DOHH2 (cell line): ENCODE results near the gene KCNK17.

Experiments used
- H3F3A ChIP-seq: fragments of 200-600 bp; sonication (generic), shearing (Covaris generic); 2 replicates; pipeline ENCODE4 v1.6.0; 2016; ENCODE audit warnings: antibody characterized with exemption, mild to moderate bottlenecking; ENCODE audit not compliant: control insufficient read depth, insufficient read depth
- H3K27ac ChIP-seq: fragments of 200-600 bp; sonication (generic); 2 replicates; pipeline ENCODE4 v1.5.1; 2014; ENCODE audit warnings: low read depth, mild to moderate bottlenecking, low read length, moderate library complexity
- H3K27me3 ChIP-seq: fragments of 200-600 bp; sonication (generic); 2 replicates; pipeline ENCODE4 v1.6.1; 2014; ENCODE audit warnings: mild to moderate bottlenecking, low read length, mixed read lengths; ENCODE audit not compliant: control insufficient read depth
- H3K36me3 ChIP-seq: fragments of 200-600 bp; sonication (generic); 2 replicates; pipeline ENCODE4 v1.6.1; 2014; ENCODE audit warnings: mild to moderate bottlenecking, low read length, moderate library complexity, mixed read lengths; ENCODE audit not compliant: control insufficient read depth
- H3K4me1 ChIP-seq: fragments of 200-600 bp; sonication (generic); 2 replicates; pipeline ENCODE4 v1.6.1; 2014; ENCODE audit warnings: mild to moderate bottlenecking, low read length, mixed read lengths; ENCODE audit not compliant: control insufficient read depth
- H3K4me2 ChIP-seq: fragments of 200-600 bp; sonication (generic); 2 replicates; pipeline ENCODE4 v1.6.0; 2014; ENCODE audit warnings: mild to moderate bottlenecking, low read length, moderate library complexity
- H3K4me3 ChIP-seq: fragments of 200-600 bp; sonication (generic); 2 replicates; pipeline ENCODE4 v1.5.1; 2014; ENCODE audit warnings: mild to moderate bottlenecking, low read length, mixed read lengths
- H3K79me2 ChIP-seq: fragments of 200-600 bp; sonication (generic); 2 replicates; pipeline ENCODE4 v1.6.1; 2014; ENCODE audit warnings: mild to moderate bottlenecking, low read length, mixed read lengths; ENCODE audit not compliant: control insufficient read depth
- H3K9me2 ChIP-seq: fragments of 200-600 bp; sonication (generic); replicated peaks from 2 replicates; pipeline ENCODE4 v1.6.1; 2014; ENCODE audit warnings: mild to moderate bottlenecking, low read length, mixed read lengths; ENCODE audit not compliant: control insufficient read depth
- H3K9me3 ChIP-seq: fragments of 200-600 bp; sonication (generic); 2 replicates; pipeline ENCODE4 v1.6.1; 2014; ENCODE audit warnings: antibody characterized with exemption, low read length, mixed read lengths; ENCODE audit not compliant: control insufficient read depth, insufficient read depth
- H4K20me1 ChIP-seq: fragments of 200-600 bp; sonication (generic); 2 replicates; pipeline ENCODE4 v1.6.0; 2014; ENCODE audit warnings: low read depth, mild to moderate bottlenecking, antibody characterized with exemption, low read length, moderate library complexity; ENCODE audit not compliant: control insufficient read depth, insufficient read depth
- CTCF ChIP-seq: fragments of 200-600 bp; sonication (generic); IDR thresholded peaks from one replicate; pipeline ENCODE4 v1.5.1; 2014; ENCODE audit warnings: antibody characterized with exemption, mild to moderate bottlenecking, low read depth, low read length; ENCODE audit not compliant: poor library complexity, severe bottlenecking
- EZH2phosphoT487 ChIP-seq: fragments of 200-600 bp; sonication (generic); IDR thresholded peaks from 2 replicates; pipeline ENCODE4 v1.6.1; 2017; ENCODE audit warnings: borderline replicate concordance, mild to moderate bottlenecking, antibody characterized with exemption, low read length, moderate library complexity, mixed read lengths

The KCNK17 gene

GRCh38 chr6:39335780-39336545 lies 21.7 kb upstream of the KCNK17 start:
- H3K79me2 ChIP-seq = no peaks in the 10 kb centered on the region
- no peak overlapping the region for H3K4me3 ChIP-seq
- H3F3A ChIP-seq = no peaks in the 10 kb centered on the region
- no peaks in the 10 kb centered on the region for H4K20me1 ChIP-seq
- H3K36me3 ChIP-seq = no peaks in the 10 kb centered on the region
- H3K27me3 ChIP-seq = 0 out of 2 replicates have a peak, but pooled peaks cover 3% of the 10 kb centered on the region
- no peak overlapping the region for H3K4me2 ChIP-seq
- no peaks in the 10 kb centered on the region for H3K9me2 ChIP-seq
- TF ChIP-seq CTCF = no peak
- TF ChIP-seq EZH2phosphoT487 = no peak
- H3K9me3 ChIP-seq = no peaks in the 10 kb centered on the region
- no peak overlapping the region for H3K27ac ChIP-seq
- no peaks in the 10 kb centered on the region for H3K4me1 ChIP-seq

GRCh38 chr6:39333644-39334438 lies 19.6 kb upstream of the KCNK17 start:
- H3F3A ChIP-seq = no peaks in the 10 kb centered on the region
- H4K20me1 ChIP-seq = no peaks in the 10 kb centered on the region
- H3K27ac ChIP-seq = no peak overlapping the region
- H3K4me2 ChIP-seq = no peak overlapping the region
- TF ChIP-seq EZH2phosphoT487 (no peak), CTCF (no peak)
- no peaks in the 10 kb centered on the region for H3K27me3 ChIP-seq
- H3K9me2 ChIP-seq = no peaks in the 10 kb centered on the region
- no peaks in the 10 kb centered on the region for H3K79me2 ChIP-seq
- H3K4me3 ChIP-seq = no peak overlapping the region
- no peaks in the 10 kb centered on the region for H3K36me3 ChIP-seq
- H3K4me1 ChIP-seq = no peaks in the 10 kb centered on the region
- no peaks in the 10 kb centered on the region for H3K9me3 ChIP-seq

GRCh38 chr6:39330476-39330875 lies 16.3 kb upstream of the KCNK17 start:
- H4K20me1 ChIP-seq = no peaks in the 10 kb centered on the region
- H3K36me3 ChIP-seq = no peaks in the 10 kb centered on the region
- no peak for TF ChIP-seq EZH2phosphoT487
- no peak for TF ChIP-seq CTCF
- H3K79me2 ChIP-seq = no peaks in the 10 kb centered on the region
- H3K27me3 ChIP-seq = no peaks in the 10 kb centered on the region
- no peak overlapping the region for H3K27ac ChIP-seq
- no peaks in the 10 kb centered on the region for H3K4me1 ChIP-seq
- H3K9me3 ChIP-seq = no peaks in the 10 kb centered on the region
- no peaks in the 10 kb centered on the region for H3F3A ChIP-seq
- no peak overlapping the region for H3K4me2 ChIP-seq
- no peak overlapping the region for H3K4me3 ChIP-seq
- H3K9me2 ChIP-seq = no peaks in the 10 kb centered on the region
